NCI-H446 treated with DMSO at 0.1 percent for 48 hours (cell line): Measurements from ENCODE around the gene SSBP4.

Source experiments
- DNase-seq: peaks from one replicate; lab custom pipeline; 2025; lab: John Stamatoyannopoulos, UW

Gene SSBP4

DNA sequence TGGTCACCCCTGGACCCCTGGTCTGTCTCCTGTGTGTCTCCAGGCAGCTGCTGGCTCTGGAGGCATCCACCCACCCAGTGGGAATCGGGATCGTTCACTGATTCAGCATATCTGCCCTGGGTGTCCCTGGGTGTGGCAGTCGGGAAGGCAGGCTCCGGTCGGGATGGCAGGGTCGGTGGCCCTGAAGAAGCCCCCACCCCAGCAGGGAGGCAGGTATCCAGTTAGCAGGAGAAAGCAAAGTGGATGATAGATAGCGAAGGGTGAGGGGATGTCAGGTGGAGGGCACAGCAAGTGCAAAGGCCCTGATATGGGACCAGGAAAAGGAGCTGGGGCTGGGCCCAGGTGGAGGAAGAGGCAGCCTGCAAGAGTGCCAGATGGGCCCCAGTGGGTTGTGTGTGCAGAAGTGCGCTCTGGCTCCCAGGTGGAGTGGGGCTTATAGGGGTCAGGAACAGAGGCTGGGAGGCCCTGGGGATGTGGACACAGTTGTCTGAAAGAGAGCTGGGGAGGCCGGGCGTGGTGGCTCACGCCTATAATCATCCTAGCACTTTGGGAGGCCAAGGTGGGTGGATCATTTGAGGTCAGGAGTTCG lies 2.3 kb downstream of the SSBP4 start:
- DNase-seq = no peak

- no peak for DNase-seq
Observed at GRCh38 chr19:18422530-18423191, 3.5 kb downstream of the SSBP4 start.

DNA sequence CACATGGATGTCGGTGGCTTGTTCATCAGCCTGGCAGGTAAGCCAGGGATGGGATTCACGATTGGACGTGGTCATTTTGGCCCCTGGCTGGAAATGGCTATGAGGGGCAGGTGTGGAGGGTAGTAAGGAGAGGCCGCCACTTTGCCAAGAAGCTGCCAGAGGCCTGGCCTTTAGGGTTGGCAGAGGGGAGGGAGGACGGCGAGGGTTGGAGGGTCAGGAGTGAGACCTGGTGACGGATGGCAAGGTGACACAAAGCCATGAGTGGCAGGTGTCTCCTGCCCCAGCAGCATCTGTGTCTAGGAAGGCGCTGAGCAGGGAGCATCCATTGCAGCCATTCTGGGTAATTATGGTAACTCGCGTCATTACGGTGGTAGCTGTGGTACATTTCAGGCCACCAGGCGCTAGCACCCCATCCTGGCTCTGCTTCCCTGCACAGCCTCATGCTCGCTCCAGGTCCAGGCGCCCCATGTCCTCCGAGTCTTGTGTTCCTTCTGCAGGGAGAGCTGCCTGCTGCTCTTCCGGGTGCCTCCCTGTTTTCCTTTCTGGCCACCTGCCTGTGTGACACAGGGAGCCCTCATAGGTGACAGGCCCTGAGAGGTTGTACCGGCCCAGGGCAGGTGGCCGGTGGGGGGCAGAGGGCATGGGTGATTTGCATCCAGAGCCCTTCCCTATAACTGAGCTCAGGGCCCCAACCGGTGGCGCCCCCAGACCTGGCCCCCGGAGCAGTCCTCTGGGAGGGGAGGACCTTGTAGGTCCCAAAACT lies 4.2 kb downstream of the SSBP4 start:
- DNase-seq = no peak

DNA sequence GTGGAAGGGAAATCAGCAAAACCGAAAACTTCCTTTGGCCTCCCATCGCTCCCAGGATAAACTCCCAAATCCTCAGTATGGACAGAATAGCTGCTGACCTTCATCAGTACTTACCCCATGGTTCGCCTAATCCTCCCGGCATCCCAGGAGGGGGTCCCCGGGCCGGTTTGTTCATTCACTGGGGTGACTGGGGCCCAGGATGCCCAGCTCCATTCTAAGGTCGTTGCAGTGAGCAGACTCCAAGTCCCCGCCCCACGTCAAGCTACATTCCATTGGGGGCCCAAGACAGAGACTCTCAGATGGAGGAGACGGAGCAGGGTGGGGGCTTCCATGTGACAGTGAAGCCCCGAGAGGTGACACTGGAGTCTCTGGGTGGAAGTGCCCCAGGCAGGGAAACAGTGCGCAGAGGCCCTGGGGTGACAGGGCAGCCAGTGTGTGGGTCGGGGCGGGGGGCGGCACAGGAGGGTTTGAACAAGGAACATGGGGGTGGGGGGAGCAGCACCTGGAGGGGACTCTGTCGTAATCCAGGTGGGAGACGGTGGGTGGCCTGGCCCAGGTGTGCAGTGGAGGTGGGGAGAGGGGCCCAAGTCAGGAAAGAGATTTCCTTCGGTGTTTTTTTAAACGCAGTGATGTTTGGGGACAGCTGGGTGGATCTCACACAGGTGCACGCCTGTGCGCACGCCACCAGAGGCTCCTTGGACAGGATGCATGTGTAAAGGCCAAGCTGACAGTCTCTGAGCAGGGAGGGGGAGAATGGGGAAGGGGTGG lies 5.1 kb downstream of the SSBP4 start:
- no peak for DNase-seq

DNA sequence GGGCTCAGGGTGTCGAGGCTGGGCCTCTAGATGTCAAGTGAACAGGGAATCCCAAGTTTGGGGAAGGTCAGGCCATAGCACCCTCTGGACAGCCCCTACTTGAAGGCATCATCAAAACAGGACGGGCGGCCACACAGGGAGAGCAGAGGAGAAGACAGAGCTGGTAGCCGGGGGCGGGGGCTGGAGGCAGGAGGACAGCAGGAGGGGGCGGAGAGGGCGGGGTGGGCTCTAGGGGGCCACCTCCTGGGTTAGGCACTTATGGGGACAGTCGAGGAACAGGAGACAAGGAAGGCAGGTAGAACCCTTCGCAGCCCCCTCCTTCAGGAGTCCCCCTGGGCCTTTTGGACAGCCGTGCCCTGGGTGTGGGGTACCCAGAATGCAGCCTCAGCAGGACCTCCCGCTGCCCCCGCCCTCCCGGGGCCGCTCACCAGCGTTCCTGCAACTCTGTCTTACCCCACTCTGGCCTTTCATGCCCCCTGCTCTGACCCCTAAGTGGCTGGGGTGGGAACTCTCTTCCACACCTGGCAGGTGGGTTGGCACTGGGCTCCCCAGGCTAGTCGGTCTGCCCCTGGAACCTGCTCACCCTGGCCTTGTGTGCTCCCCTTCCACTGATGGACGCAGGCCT lies 5.8 kb downstream of the SSBP4 start:
- no peak for DNase-seq

DNA sequence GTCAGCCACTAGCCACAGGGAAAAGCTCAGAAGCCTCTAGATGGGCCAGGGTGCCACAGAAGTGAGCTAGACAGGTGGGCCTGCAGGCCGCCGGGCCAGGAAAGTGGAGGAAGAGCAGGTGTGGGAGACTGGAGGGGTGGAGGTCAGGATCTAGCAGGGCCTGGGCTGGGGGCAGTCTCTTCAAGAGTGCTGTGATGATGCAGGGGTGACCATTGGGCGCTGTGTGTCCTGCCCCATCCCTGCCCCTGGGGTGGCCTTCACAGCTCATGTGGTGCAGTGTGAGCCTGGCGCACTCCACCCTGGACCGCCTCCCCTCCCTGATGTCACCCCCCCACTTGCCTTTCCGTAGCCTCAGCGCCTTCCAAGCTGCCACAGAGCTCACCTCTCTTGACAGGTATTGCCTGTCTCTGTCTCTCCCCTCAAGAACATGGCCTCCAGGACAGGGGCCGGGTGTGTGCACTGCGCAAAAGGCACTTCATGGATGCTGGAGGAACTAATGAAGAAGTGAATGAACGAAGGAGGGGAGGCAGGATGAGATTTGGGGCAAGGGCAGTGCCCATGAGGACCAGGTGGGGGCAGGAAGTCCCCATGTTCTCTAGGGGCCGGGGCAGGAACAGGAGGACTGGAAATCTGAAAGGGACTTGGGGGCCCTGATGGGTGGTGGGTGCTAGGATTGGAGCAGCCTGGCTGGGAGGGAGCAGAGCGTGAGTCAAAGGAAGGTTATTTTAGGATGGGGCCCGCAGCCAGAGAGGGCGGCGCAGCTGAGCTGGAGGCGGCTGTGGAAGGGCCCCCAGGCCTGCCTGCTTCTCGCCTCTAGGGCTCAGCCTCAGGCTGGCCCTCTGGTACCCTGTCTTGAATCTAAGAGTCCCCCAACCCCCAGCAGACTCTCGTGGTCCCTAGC lies 6.6 kb downstream of the SSBP4 start:
- no peak for DNase-seq

DNA sequence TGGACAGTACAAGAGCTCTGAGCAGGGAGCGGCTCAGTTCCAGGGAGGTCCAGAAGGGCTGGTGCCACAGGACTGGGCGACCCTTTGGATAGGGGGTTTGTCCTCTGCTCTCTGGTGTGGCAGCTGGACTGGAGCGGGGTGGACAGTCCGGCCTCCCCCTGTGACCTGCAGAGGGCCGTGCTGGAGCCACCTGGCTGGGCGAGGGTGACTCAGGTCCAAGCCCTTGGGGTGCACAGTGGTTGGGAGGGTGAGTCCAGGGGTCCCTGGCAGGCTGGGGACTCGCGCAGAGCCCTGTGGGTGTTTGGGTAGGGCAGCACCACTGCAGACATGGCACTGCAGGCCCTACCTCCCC lies 7.2 kb downstream of the SSBP4 start:
- DNase-seq = no peak

- no peak for DNase-seq
Observed at GRCh38 chr19:18427080-18427742, 8.0 kb downstream of the SSBP4 start.

DNA sequence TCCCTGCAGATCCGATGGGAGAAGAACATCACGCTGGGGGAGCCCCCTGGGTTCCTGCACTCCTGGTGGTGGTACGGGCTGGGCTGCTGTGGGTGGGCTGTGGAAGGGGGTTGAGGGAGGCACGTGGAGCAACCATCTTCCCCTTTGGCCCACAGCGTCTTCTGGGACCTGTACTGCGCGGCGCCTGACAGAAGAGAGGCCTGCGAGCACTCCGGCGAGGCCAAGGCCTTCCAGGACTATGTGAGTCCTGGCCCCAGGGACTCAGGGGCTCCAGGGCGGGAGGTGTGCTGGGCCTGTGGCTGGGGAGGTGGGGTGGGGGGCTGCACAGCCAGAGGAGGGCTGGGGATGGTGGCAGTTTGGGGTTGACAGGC lies 8.5 kb downstream of the SSBP4 start:
- no peak for DNase-seq

- DNase-seq = no peak
Observed at GRCh38 chr19:18428173-18428786, 9.1 kb downstream of the SSBP4 start.

DNA sequence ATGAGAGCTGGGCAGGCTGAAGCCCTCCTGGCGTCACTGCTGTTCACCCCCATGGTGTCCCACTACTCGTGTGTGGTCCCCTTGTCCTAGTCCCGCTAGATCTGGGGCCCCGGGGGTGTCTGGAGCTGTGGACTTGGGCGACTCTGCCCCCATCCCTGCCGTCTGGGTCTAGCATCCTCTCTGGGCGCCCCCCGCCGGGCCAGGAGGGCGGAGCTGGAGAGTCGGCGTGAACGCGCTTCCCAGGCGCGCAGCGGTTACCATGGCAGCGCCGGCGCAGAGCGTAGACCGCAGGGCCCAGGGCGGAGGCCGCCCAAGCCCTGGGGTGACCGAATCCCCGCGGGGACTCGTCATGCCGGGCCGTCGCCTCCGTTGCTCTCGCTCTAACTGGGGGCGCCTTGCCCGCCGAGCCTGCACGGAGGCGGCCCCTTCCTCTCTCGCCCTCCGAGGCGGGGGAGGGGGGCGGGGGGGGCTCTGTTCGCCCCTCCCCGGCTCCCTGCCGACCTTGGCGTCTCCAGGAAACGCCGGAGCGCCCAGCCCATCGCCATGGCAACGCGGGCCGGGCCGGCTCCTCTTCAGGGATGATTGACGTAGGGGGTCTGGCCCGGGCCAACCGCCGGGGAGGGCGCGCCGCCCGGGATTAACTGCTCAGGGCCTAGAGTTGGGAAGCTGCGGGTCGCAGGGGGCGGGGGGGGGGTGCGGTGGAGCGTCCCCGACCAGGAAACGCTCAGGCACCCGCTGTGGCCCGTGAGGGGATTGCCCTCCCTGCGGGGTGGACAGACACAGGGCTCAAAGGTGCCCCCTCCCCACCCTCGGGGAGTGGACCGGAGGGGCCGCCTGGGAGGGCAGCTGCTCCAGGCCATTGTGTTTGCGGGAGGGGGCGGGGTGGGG lies 9.8 kb downstream of the SSBP4 start:
- no peak for DNase-seq

- DNase-seq = no peak
Observed at GRCh38 chr19:18429717-18430416, 10.7 kb downstream of the SSBP4 start.

- no peak for DNase-seq
Observed at GRCh38 chr19:18430417-18431144, 11.4 kb downstream of the SSBP4 start.

DNA sequence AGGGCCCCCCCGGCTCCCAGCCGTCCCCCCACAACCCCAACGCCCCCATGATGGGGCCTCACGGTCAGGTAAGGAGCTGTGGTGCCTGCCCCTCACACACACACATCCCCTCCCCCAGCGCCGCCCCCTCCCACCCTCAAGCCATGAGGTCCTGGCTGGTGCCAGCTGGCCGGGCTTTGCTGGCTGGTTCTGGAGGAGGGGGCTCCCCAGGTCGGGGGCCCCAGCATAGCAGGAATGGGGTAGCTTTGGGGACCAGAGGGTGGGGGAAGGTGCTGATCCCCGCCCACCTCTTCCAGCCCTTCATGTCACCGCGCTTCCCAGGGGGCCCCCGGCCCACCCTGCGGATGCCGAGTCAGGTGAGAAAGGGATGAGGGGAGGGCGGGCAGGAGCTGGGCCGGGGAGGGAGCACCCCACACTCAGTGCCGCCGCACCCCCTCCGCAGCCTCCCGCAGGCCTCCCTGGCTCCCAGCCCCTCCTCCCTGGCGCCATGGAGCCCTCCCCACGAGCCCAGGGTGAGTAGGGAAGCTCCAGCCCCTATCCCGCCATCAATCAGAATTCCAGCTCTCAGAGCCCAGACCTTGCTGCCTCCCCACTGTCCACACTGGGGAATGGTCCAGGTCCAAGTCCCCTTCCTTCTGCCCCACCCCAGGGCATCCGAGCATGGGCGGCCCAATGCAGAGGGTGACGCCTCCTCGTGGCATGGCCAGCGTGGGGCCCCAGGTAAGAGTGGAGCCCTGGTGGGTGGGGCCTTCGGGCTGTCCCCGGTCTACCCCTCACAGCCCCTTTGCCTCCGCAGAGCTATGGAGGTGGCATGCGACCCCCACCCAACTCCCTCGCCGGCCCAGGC lies 12.4 kb downstream of the SSBP4 start:
- no peak for DNase-seq

- no peak for DNase-seq
Observed at GRCh38 chr19:18432275-18433014, 13.2 kb downstream of the SSBP4 start.

DNA sequence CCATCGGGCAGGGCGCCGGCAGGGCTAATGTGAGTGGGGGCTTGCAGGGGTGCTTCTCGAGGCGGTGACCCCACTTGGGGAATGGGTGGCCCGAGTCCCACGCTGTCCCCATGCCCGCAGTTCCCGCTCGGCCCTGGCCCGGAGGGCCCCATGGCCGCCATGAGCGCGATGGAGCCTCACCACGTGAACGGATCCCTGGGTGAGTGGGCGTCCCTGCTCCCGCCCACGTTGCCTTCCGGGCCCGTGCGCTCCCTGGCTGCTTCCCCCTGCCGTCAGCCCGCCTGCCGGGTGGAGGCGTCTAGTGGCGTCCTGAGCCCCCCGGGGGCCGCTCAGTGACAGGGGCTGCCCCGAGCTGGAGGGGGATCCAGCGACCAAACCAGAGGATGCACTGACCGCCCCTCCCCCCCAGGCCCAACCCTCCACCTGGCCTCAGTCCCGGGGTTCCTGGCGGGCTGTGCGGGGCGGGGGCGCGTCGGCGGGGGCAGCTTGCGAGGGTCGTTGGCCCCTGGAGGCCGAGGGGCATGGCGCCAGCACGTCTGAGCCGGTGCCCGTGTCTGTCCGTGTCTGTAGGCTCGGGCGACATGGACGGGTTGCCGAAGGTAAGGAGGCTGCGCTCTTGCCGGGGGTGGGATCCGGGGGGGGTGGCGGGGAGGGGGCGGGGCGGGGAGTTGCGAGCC lies 14.0 kb downstream of the SSBP4 start:
- no peak for DNase-seq
